Neutrophil (primary cell): ENCODE data around the gene PRPF39.
"Not testable (repeated sequence)": the region's sequence is repeated elsewhere in the genome, so short reads cannot be mapped to it uniquely, and the experiment has no call there.

Experiments
- H3K27ac ChIP-seq: fragments of 200-600 bp; sonication (generic); 2 replicates; pipeline ENCODE4 v1.5.1; 2016; ENCODE audit warnings: mild to moderate bottlenecking, moderate library complexity
- H3K27me3 ChIP-seq: fragments of 200-600 bp; sonication (generic); 2 replicates; pipeline ENCODE4 v1.6.0; 2016; ENCODE audit warnings: mild to moderate bottlenecking
- H3K36me3 ChIP-seq: fragments of 200-600 bp; sonication (generic); 2 replicates; pipeline ENCODE4 v1.5.1; 2017
- H3K4me1 ChIP-seq, 2 experiments: fragments of 200-600 bp in 1 of 2; sonication (generic) in 1 of 2; 1 replicate in 1 of 2; 2 replicates in 1 of 2; pipeline versions ENCODE4 v1.5.1 to v1.6.1; 2013 to 2016; ENCODE audit warnings: low read depth in 1 of 2, low read length in 1 of 2, mild to moderate bottlenecking in 1 of 2, moderate library complexity in 1 of 2; ENCODE audit not compliant: control insufficient read depth in 1 of 2, insufficient read depth in 1 of 2
- H3K4me3 ChIP-seq, 2 experiments: fragments of 200-600 bp in 1 of 2; sonication (generic) in 1 of 2; 1 replicate in 1 of 2; 2 replicates in 1 of 2; pipeline ENCODE4 v1.5.1; 2013 to 2016; ENCODE audit warnings: low read depth in 1 of 2, low read length in 1 of 2, mild to moderate bottlenecking in 1 of 2, moderate library complexity in 1 of 2
- H3K9me3 ChIP-seq: fragments of 200-600 bp; sonication (generic); 2 replicates; pipeline ENCODE4 v1.5.1; 2016
- TF ChIP-seq, protein P1 (sequence below): fragments of 200-600 bp; sonication (generic); IDR thresholded peaks from 2 replicates; pipeline ENCODE4 v1.5.1; 2016; ENCODE audit warnings: antibody characterized with exemption

Gene PRPF39

DNA sequence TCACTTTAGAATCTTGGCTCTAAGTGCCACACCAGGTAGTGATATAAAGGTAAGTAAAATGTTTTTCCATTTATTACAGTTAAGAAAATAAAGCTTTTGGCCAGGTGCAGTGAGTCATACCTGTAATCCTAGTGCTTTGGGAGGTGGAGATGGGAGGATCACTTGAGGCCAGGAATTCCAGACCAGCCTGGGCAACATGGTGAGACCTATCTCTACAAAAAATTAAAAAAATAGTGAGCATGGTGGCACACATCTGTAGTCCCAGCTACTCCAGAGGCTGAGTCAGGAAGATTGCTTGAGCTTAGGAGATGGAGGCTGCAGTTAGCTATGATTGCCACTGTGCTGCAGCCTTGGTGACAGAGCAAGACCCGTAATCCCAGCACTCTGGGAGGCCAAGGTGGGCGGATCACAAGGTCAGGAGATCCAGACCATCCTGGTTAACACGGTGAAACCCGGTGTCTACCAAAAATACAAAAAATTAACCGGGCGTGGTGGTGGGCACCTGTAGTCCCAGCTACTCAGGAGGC lies 56.8 kb downstream of the PRPF39 start:
- H3K27me3 ChIP-seq, result no peaks in the 10 kb centered on the region
- no peak overlapping the region for H3K27ac ChIP-seq
- no peaks in the 10 kb centered on the region for H3K36me3 ChIP-seq

DNA sequence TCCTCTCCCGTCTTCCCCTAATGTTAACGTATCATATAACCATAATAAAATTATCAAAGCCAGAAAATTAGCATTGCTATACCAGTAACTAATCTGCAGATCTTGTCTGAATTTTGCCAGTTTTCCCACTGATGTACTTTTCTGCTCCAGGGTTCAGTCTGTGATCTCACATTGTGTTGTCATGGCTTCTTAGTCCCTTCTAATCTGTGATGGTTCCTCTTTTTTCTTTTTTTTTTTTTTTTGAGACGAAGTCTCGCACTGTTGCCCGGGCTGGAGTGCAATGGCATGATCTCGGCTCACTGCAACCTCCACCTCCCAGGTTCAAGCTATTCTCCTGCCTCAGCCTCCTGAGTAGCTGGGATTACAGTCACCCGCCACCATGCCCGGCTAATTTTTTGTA lies 58.2 kb downstream of the PRPF39 start:
- not testable (repeated sequence) for H3K4me3 ChIP-seq, H3K4me1 ChIP-seq, H3K36me3 ChIP-seq, H3K9me3 ChIP-seq, H3K27ac ChIP-seq, H3K27me3 ChIP-seq

More for the DNA sequence above, 56.8 kb downstream of the PRPF39 start:
- H3K9me3 ChIP-seq, result no peaks in the 10 kb centered on the region
- H3K4me1 ChIP-seq, result peaks cover 9 to 17% of the 10 kb centered on the region in 2 experiments
- no peak overlapping the region for H3K4me3 ChIP-seq
- TF ChIP-seq, protein P1, sequence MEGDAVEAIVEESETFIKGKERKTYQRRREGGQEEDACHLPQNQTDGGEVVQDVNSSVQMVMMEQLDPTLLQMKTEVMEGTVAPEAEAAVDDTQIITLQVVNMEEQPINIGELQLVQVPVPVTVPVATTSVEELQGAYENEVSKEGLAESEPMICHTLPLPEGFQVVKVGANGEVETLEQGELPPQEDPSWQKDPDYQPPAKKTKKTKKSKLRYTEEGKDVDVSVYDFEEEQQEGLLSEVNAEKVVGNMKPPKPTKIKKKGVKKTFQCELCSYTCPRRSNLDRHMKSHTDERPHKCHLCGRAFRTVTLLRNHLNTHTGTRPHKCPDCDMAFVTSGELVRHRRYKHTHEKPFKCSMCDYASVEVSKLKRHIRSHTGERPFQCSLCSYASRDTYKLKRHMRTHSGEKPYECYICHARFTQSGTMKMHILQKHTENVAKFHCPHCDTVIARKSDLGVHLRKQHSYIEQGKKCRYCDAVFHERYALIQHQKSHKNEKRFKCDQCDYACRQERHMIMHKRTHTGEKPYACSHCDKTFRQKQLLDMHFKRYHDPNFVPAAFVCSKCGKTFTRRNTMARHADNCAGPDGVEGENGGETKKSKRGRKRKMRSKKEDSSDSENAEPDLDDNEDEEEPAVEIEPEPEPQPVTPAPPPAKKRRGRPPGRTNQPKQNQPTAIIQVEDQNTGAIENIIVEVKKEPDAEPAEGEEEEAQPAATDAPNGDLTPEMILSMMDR, result no peak

DNA sequence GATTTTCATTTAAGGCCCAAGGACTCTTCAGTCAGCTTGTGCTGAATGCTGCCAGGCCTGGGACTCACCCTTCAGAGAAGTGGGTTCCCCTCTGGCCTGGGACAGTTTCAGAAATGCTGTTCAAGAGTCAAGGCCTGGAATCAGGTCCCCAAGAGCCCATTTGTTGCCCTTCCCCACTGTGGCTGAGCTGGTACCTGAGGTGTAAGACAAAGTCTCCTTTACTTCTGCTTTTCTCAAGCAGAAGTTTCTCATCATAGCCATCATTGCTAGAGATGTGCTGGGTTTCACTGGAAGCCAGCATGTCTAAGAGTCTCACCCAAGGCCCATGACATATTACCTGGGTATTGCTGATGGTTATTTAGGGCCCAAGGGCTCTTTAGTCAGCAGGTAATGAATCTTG lies 60.7 kb downstream of the PRPF39 start:
- no peak overlapping the region for H3K27ac ChIP-seq
- H3K27me3 ChIP-seq, result no peaks in the 10 kb centered on the region
- TF ChIP-seq, protein P1, result no peak
- H3K36me3 ChIP-seq, result no peaks in the 10 kb centered on the region
- no peak overlapping the region for H3K4me3 ChIP-seq
- H3K4me1 ChIP-seq, result no peaks in the 10 kb centered on the region
- no peaks in the 10 kb centered on the region for H3K9me3 ChIP-seq

DNA sequence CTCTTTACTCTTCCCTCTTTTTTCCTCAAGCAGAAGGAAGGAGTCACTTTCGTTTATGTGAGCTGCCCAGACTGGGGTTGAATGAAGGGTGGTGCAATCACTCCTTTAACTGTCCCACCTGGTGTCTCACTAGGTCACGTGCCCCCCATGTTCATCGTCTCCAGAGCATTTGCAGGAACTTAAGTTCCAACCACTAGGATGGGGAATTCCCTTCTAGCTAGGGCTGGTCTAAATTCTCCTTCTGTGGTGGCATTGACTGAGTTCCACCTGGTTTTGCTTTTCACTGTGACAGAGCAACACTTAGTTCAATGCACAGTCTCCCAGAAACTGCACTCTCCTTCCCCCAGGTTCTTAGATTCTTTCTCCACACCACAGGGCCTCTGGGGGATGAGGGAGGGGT lies 61.3 kb downstream of the PRPF39 start:
- Histone ChIP-seq H3K4me3 (no peak overlapping the region), H3K36me3 (no peaks in the 10 kb centered on the region), H3K27me3 (no peaks in the 10 kb centered on the region), H3K4me1 (no peaks in the 10 kb centered on the region), H3K27ac (no peak overlapping the region), H3K9me3 (no peaks in the 10 kb centered on the region)
- TF ChIP-seq, protein P1, result no peak

DNA sequence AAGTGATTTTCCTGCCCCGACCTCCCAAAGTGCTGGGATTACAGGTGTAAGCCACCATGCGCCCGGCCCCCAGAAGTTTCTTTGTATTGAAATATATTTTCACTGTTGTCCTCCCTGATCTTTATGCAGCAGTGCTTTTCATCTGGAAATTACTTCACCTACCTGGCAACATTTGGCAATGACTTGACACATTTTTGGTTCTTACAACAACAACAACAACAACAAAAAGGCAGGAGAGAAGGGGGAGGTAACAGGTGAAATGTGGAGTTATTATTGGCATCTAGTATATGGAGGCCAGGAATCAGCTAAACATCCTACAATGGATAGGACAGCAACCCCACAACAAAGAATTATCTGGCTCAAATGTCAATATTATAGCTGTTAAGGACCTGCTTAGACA lies 65.7 kb downstream of the PRPF39 start:
- H3K27ac ChIP-seq, result no peak overlapping the region
- no peak overlapping the region for H3K4me3 ChIP-seq
- H3K27me3 ChIP-seq, result no peaks in the 10 kb centered on the region
- TF ChIP-seq, protein P1, result no peak
- no peaks in the 10 kb centered on the region for H3K4me1 ChIP-seq
- no peaks in the 10 kb centered on the region for H3K36me3 ChIP-seq
- no peaks in the 10 kb centered on the region for H3K9me3 ChIP-seq

DNA sequence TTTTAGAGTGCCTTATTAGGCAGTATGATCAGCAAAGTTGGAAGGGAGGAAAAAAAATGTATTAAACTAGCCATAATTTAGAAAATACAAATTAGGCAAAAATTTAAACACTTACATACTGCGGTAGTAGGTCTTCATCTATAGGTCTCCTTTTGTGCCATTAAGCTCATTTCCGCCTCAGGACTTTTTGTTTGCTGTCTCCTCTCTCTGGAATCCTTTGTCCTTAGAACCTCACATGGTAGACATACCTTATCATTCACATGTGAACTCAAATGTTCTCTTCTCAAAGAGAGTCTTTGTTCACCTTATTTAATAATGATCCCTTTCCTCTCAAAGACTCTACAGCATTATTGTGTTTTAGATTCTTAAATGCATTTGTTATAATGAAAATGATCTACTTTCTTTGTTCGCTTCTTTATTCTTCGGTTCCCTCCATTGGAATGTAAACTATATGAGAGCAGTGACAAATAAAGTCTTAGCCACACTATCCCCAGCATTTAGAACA lies 66.5 kb downstream of the PRPF39 start:
- H3K9me3 ChIP-seq, result no peaks in the 10 kb centered on the region
- H3K36me3 ChIP-seq, result no peaks in the 10 kb centered on the region
- H3K4me3 ChIP-seq, result no peak overlapping the region
- no peak overlapping the region for H3K27ac ChIP-seq
- TF ChIP-seq, protein P1, result no peak
- no peaks in the 10 kb centered on the region for H3K27me3 ChIP-seq
- H3K4me1 ChIP-seq, result no peaks in the 10 kb centered on the region
